WTC11 (cell line): ENCODE data around the gene MLYCD. TPM values are rescaled to one million over a fixed set of nuclear protein-coding genes. Genes with fewer than 3 reads are reported as not detected.

ENCODE experiments used
- ATAC-seq: fragments of 200-7000 bp; cut with Tn5 transposase; 2 replicates; pipeline ENCODE4 v1.10.0; 2021; ENCODE audit warnings: mild to moderate bottlenecking, moderate library complexity
- CTCF ChIA-PET: fragments of 300-600 bp; sonication (Branson Sonifier 250); formaldehyde crosslinking; loops from one replicate; lab custom pipeline; 2021; ENCODE audit warnings: antibody characterized with exemption; lab: Charles Lee
- POLR2A ChIA-PET: fragments of 350-600 bp; sonication (Branson Sonifier 250); formaldehyde crosslinking; loops from one replicate; lab custom pipeline; 2021; ENCODE audit warnings: antibody characterized with exemption; lab: Charles Lee
- DNase-seq: peaks from one replicate; pipeline ENCODE4 v3.0.0; 2021; ENCODE audit warnings: low spot score
- H3K27ac Mint-ChIP-seq: 2 replicates; pipeline ENCODE4 v1.8.0; 2021; ENCODE audit warnings: mixed read lengths
- H3K27me3 Mint-ChIP-seq: 2 replicates; pipeline ENCODE4 v1.8.0; 2021; ENCODE audit warnings: low read depth, mild to moderate bottlenecking, moderate library complexity, mixed read lengths
- H3K36me3 Mint-ChIP-seq: 2 replicates; pipeline ENCODE4 v1.8.0; 2021; ENCODE audit warnings: mixed read lengths
- H3K4me1 Mint-ChIP-seq: 2 replicates; pipeline ENCODE4 v1.8.0; 2022; ENCODE audit warnings: mixed read lengths
- H3K4me3 Mint-ChIP-seq: 2 replicates; pipeline ENCODE4 v1.8.0; 2021; ENCODE audit warnings: mild to moderate bottlenecking, moderate library complexity, mixed read lengths
- H3K9me3 Mint-ChIP-seq: 2 replicates; pipeline ENCODE4 v1.8.0; 2021; ENCODE audit warnings: mixed read lengths
- ATF1 ChIP-seq: sonication (generic); formaldehyde crosslinking; IDR thresholded peaks from 2 replicates; pipeline ENCODE4 v1.8.1; 2023; ENCODE audit warnings: mild to moderate bottlenecking, moderate library complexity, missing genetic modification reagents
- EMX1 ChIP-seq: fragments of 250-450 bp; sonication (Bioruptor Pico); IDR thresholded peaks from 2 replicates; pipeline ENCODE4 v1.8.0; 2021; ENCODE audit warnings: mild to moderate bottlenecking
- FOXJ3 ChIP-seq: sonication (generic); formaldehyde crosslinking; IDR thresholded peaks from 2 replicates; pipeline ENCODE4 v1.9.0; 2021; ENCODE audit warnings: missing genetic modification reagents, mild to moderate bottlenecking, borderline replicate concordance
- KAT7 ChIP-seq: sonication (generic); formaldehyde crosslinking; IDR thresholded peaks from 2 replicates; pipeline ENCODE4 v1.8.1; 2023; ENCODE audit warnings: missing genetic modification reagents, mild to moderate bottlenecking, borderline replicate concordance
- NR1H2 ChIP-seq: sonication (generic); formaldehyde crosslinking; IDR thresholded peaks from 2 replicates; pipeline ENCODE4 v1.9.0; 2021; ENCODE audit warnings: mild to moderate bottlenecking, moderate library complexity, missing genetic modification reagents
- TCF7 ChIP-seq: sonication (generic); formaldehyde crosslinking; IDR thresholded peaks from 2 replicates; pipeline ENCODE4 v1.8.0; 2022; ENCODE audit warnings: mild to moderate bottlenecking, low read depth, missing genetic modification reagents, moderate library complexity
- TP53 ChIP-seq: sonication (generic); formaldehyde crosslinking; IDR thresholded peaks from 2 replicates; pipeline ENCODE4 v1.8.1; 2023; ENCODE audit warnings: mild to moderate bottlenecking, missing genetic modification reagents
- ZNF232 ChIP-seq: sonication (generic); formaldehyde crosslinking; IDR thresholded peaks from 2 replicates; pipeline ENCODE4 v1.8.0; 2022; ENCODE audit warnings: mild to moderate bottlenecking, missing genetic modification reagents
- total RNA-seq: library from RNA; stranded (reverse); gene quantifications from 3 replicates; pipeline ENCODE4 v1.2.3, GENCODE V29; 2021
- TF ChIP-seq, protein P1 (sequence below): fragments of 250-450 bp; sonication (Bioruptor Pico); IDR thresholded peaks from 2 replicates; pipeline ENCODE4 v1.8.0; 2021; ENCODE audit warnings: mild to moderate bottlenecking
- TF ChIP-seq, protein P2 (sequence below): sonication (generic); formaldehyde crosslinking; conservative IDR thresholded peaks from 2 replicates; pipeline ENCODE4 v1.8.1; 2023; ENCODE audit warnings: mild to moderate bottlenecking, low read depth, missing genetic modification reagents, moderate library complexity
- TF ChIP-seq, protein P3 (sequence below): fragments of 250-450 bp; sonication (Bioruptor Pico); IDR thresholded peaks from 2 replicates; pipeline ENCODE4 v1.9.0; 2021; ENCODE audit warnings: moderate library complexity, mild to moderate bottlenecking, inconsistent platforms, borderline replicate concordance
- TF ChIP-seq, protein P4 (sequence below): sonication (generic); formaldehyde crosslinking; IDR thresholded peaks from 2 replicates; pipeline ENCODE4 v1.8.0; 2022; ENCODE audit warnings: missing genetic modification reagents
- TF ChIP-seq, protein P5 (sequence below): fragments of 200-600 bp; IDR thresholded peaks from 2 replicates; pipeline ENCODE4 v1.8.0; 2022; ENCODE audit warnings: antibody characterized with exemption
- TF ChIP-seq, protein P6 (sequence below): sonication (generic); formaldehyde crosslinking; IDR thresholded peaks from 2 replicates; pipeline ENCODE4 v1.8.1; 2022; ENCODE audit warnings: low read depth, missing genetic modification reagents, borderline replicate concordance
- TF ChIP-seq, protein P7 (sequence below): sonication (generic); formaldehyde crosslinking; IDR thresholded peaks from 2 replicates; pipeline ENCODE4 v1.8.0; 2023; ENCODE audit warnings: missing genetic modification reagents

MLYCD gene
- total RNA-seq, 1 experiment from 2014 or later = 6.3 TPM

DNA sequence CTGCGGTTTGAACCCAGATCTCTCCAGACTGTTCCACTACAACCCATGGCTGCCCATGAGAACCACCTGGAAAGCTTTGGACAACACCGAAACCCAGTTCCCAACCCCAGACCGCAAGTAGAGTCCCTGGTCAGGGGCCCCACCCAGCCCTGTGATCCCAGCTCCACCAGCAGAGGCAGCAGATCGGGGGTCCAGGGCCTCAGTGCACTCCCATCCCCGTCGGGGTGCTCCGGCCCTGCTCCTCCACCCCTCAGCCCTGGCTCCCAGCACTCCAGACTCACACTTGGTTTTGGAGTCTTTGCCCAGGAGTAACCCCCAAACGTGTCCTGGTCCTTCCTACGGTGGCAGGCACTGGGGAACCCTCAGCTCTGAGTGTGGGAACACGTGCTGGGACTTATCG, 33.4 kb downstream of the MLYCD start:
- CTCF ChIA-PET = interaction anchor here (1.3 to 1.9 kb wide), 3 partner anchors 16 to 82 kb away, joined by 3 to 6 read pairs (median 5); partner anchors contain the start of gene OSGIN1
- Mint-ChIP-seq H3K36me3 (no peaks in the 10 kb centered on the region), H3K4me3 (no peak overlapping the region), H3K4me1 (peaks cover 2% of the 10 kb centered on the region), H3K27me3 (no peaks in the 10 kb centered on the region; the same call in 1 of the 2 replicates), H3K9me3 (no peaks in the 10 kb centered on the region), H3K27ac (no peak overlapping the region)
- DNase-seq = no peak
- TF ChIP-seq, protein P1, sequence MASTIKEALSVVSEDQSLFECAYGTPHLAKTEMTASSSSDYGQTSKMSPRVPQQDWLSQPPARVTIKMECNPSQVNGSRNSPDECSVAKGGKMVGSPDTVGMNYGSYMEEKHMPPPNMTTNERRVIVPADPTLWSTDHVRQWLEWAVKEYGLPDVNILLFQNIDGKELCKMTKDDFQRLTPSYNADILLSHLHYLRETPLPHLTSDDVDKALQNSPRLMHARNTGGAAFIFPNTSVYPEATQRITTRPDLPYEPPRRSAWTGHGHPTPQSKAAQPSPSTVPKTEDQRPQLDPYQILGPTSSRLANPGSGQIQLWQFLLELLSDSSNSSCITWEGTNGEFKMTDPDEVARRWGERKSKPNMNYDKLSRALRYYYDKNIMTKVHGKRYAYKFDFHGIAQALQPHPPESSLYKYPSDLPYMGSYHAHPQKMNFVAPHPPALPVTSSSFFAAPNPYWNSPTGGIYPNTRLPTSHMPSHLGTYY = no peak
- TF ChIP-seq TP53 (CRISPR knock-in tag) (no peak), FOXJ3 (CRISPR knock-in tag) (no peak), ATF1 (CRISPR knock-in tag) (no peak)
- TF ChIP-seq, protein P2, sequence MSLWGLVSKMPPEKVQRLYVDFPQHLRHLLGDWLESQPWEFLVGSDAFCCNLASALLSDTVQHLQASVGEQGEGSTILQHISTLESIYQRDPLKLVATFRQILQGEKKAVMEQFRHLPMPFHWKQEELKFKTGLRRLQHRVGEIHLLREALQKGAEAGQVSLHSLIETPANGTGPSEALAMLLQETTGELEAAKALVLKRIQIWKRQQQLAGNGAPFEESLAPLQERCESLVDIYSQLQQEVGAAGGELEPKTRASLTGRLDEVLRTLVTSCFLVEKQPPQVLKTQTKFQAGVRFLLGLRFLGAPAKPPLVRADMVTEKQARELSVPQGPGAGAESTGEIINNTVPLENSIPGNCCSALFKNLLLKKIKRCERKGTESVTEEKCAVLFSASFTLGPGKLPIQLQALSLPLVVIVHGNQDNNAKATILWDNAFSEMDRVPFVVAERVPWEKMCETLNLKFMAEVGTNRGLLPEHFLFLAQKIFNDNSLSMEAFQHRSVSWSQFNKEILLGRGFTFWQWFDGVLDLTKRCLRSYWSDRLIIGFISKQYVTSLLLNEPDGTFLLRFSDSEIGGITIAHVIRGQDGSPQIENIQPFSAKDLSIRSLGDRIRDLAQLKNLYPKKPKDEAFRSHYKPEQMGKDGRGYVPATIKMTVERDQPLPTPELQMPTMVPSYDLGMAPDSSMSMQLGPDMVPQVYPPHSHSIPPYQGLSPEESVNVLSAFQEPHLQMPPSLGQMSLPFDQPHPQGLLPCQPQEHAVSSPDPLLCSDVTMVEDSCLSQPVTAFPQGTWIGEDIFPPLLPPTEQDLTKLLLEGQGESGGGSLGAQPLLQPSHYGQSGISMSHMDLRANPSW = no peak
- TF ChIP-seq, protein P3, sequence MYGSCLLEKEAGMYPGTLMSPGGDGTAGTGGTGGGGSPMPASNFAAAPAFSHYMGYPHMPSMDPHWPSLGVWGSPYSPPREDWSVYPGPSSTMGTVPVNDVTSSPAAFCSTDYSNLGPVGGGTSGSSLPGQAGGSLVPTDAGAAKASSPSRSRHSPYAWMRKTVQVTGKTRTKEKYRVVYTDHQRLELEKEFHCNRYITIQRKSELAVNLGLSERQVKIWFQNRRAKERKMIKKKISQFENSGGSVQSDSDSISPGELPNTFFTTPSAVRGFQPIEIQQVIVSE (CRISPR knock-in tag) = no peak
- TF ChIP-seq, protein P4, sequence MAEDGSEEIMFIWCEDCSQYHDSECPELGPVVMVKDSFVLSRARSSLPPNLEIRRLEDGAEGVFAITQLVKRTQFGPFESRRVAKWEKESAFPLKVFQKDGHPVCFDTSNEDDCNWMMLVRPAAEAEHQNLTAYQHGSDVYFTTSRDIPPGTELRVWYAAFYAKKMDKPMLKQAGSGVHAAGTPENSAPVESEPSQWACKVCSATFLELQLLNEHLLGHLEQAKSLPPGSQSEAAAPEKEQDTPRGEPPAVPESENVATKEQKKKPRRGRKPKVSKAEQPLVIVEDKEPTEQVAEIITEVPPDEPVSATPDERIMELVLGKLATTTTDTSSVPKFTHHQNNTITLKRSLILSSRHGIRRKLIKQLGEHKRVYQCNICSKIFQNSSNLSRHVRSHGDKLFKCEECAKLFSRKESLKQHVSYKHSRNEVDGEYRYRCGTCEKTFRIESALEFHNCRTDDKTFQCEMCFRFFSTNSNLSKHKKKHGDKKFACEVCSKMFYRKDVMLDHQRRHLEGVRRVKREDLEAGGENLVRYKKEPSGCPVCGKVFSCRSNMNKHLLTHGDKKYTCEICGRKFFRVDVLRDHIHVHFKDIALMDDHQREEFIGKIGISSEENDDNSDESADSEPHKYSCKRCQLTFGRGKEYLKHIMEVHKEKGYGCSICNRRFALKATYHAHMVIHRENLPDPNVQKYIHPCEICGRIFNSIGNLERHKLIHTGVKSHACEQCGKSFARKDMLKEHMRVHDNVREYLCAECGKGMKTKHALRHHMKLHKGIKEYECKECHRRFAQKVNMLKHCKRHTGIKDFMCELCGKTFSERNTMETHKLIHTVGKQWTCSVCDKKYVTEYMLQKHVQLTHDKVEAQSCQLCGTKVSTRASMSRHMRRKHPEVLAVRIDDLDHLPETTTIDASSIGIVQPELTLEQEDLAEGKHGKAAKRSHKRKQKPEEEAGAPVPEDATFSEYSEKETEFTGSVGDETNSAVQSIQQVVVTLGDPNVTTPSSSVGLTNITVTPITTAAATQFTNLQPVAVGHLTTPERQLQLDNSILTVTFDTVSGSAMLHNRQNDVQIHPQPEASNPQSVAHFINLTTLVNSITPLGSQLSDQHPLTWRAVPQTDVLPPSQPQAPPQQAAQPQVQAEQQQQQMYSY (CRISPR knock-in tag) = no peak
- ATAC-seq = peak; percentile 27
- POLR2A ChIA-PET = no interaction called here

DNA sequence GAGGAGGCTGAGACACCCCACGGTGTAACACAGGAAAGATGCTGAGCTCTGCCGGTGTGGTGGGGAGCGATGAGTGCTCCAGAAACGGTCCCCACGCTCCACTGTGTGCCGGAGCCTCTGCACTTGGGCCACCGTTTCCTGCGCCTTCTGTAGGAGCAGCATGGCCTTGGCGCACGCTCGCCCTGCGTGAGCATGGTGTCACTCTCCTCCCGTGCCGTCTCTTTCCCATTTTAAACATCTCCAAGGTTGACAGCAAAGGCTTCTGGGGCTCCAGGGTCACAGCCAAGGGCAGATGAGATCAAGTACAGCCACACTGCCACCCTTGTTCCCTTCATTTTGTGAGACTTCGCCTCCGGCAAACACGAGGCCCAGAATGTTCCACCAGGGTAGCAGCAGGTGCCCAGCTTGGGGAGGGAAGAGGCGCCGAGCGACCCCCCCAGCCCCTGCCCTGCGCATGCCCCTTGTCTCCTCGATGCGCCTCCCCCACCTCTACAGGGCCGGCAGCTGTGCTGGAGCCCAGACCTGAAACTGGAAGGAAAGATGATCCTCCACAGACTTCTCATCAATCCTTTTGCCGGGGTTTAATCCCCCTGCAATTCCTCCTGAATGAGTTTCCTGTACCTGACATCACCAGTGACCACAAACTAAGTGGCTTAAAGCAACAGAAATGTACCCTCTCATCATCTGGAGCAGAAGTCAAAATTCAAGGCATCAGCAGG, 34.2 kb downstream of the MLYCD start:
- Mint-ChIP-seq H3K4me1 (no peaks in the 10 kb centered on the region), H3K27ac (no peak overlapping the region), H3K4me3 (no peak overlapping the region), H3K9me3 (no peaks in the 10 kb centered on the region), H3K27me3 (no peaks in the 10 kb centered on the region; the same call in 1 of the 2 replicates), H3K36me3 (no peaks in the 10 kb centered on the region)
- ATAC-seq = no peak
- DNase-seq = no peak
- POLR2A ChIA-PET = no interaction called here
- CTCF ChIA-PET = interaction anchor here (1.3 to 2.7 kb wide), 3 partner anchors 20 to 81 kb away, joined by 5 to 13 read pairs (median 6); partner anchors contain the start of gene OSGIN1
- TF ChIP-seq, protein P5, sequence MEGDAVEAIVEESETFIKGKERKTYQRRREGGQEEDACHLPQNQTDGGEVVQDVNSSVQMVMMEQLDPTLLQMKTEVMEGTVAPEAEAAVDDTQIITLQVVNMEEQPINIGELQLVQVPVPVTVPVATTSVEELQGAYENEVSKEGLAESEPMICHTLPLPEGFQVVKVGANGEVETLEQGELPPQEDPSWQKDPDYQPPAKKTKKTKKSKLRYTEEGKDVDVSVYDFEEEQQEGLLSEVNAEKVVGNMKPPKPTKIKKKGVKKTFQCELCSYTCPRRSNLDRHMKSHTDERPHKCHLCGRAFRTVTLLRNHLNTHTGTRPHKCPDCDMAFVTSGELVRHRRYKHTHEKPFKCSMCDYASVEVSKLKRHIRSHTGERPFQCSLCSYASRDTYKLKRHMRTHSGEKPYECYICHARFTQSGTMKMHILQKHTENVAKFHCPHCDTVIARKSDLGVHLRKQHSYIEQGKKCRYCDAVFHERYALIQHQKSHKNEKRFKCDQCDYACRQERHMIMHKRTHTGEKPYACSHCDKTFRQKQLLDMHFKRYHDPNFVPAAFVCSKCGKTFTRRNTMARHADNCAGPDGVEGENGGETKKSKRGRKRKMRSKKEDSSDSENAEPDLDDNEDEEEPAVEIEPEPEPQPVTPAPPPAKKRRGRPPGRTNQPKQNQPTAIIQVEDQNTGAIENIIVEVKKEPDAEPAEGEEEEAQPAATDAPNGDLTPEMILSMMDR = no peak
- TF ChIP-seq NR1H2 (no peak), TCF7 (no peak), EMX1 (CRISPR knock-in tag) (no peak), ZNF232 (no peak), KAT7 (CRISPR knock-in tag) (no peak)
- TF ChIP-seq, protein P6, sequence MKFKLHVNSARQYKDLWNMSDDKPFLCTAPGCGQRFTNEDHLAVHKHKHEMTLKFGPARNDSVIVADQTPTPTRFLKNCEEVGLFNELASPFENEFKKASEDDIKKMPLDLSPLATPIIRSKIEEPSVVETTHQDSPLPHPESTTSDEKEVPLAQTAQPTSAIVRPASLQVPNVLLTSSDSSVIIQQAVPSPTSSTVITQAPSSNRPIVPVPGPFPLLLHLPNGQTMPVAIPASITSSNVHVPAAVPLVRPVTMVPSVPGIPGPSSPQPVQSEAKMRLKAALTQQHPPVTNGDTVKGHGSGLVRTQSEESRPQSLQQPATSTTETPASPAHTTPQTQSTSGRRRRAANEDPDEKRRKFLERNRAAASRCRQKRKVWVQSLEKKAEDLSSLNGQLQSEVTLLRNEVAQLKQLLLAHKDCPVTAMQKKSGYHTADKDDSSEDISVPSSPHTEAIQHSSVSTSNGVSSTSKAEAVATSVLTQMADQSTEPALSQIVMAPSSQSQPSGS (CRISPR knock-in tag) = no peak
- TF ChIP-seq, protein P7, sequence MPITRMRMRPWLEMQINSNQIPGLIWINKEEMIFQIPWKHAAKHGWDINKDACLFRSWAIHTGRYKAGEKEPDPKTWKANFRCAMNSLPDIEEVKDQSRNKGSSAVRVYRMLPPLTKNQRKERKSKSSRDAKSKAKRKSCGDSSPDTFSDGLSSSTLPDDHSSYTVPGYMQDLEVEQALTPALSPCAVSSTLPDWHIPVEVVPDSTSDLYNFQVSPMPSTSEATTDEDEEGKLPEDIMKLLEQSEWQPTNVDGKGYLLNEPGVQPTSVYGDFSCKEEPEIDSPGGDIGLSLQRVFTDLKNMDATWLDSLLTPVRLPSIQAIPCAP = no peak
- TF ChIP-seq, protein P2 = no peak
